GM12891 (cell line): ENCODE results near the gene COL18A1.

ENCODE experiments used
- POLR2A ChIP-seq: IDR thresholded peaks from 2 replicates; pipeline ENCODE4 v1.6.1; 2011; ENCODE audit warnings: low read depth, low read length, control low read depth
- POLR2AphosphoS5 ChIP-seq: IDR thresholded peaks from 2 replicates; pipeline ENCODE4 v1.6.1; 2011; ENCODE audit warnings: low read depth, low read length, control low read depth
- SPI1 ChIP-seq: IDR thresholded peaks from 2 replicates; pipeline ENCODE4 v1.6.1; 2011; ENCODE audit warnings: low read depth, low read length, control low read depth
- TAF1 ChIP-seq: IDR thresholded peaks from 2 replicates; pipeline ENCODE4 v1.6.1; 2011; ENCODE audit warnings: low read depth, low read length, control low read depth

GRCh38 chr21:45429221-45430175 is 24.5 kb downstream of the COL18A1 start:
- TF ChIP-seq TAF1, result no peak
- no peak for TF ChIP-seq POLR2A
- TF ChIP-seq POLR2AphosphoS5, result no peak
- TF ChIP-seq SPI1, result no peak
